Measurements from ENCODE around the gene PPP2R2B.

The PPP2R2B gene

GRCh38 chr5:146710348-146710747, 168.2 kb downstream of the PPP2R2B start:
- Histone ChIP-seq H3K4me1 (ENCODE audit: control insufficient read depth, insufficient read depth, low read depth, low read length) (no peaks in the 10 kb centered on the region), H3K27ac (ENCODE audit: low read length, poor library complexity, severe bottlenecking) (no peak overlapping the region), H2BK120ac (ENCODE audit: low read depth, low read length) (no peak overlapping the region), H3K4ac (ENCODE audit: low read depth in 1 of 2, low read length in 2 of 2) (no peak overlapping the region), H3K27me3 (ENCODE audit: control insufficient read depth in 1 of 2, insufficient read depth in 1 of 2, low read length in 2 of 2) (no peaks in the 10 kb centered on the region), H2AFZ (ENCODE audit: low read depth, low read length) (no peak overlapping the region), H3K9ac (ENCODE audit: low read length) (no peak overlapping the region), H3K79me1 (replicated peaks; ENCODE audit: low read length, poor library complexity, severe bottlenecking) (no peaks in the 10 kb centered on the region), H2BK5ac (ENCODE audit: low read depth, low read length, poor library complexity, severe bottlenecking) (no peak overlapping the region), H3K18ac (ENCODE audit: low read depth in 1 of 2, low read length in 2 of 2) (no peak overlapping the region), H3K4me3 (ENCODE audit: insufficient read depth in 1 of 2, low read depth in 1 of 2, low read length in 2 of 2) (no peak overlapping the region), H3K14ac (ENCODE audit: low read length in 2 of 2) (no peak overlapping the region), H3K4me2 (ENCODE audit: low read length, poor library complexity, severe bottlenecking) (no peak overlapping the region), H2AK5ac (ENCODE audit: low read length, severe bottlenecking) (no peak overlapping the region), H3K23ac (ENCODE audit: low read length in 2 of 2) (no peak overlapping the region), H2BK15ac (ENCODE audit: low read depth, poor library complexity, severe bottlenecking) (no peak overlapping the region), H4K91ac (ENCODE audit: low read length) (no peak overlapping the region), H4K8ac (ENCODE audit: low read length) (no peak overlapping the region), H2BK12ac (ENCODE audit: low read length in 2 of 2) (no peak overlapping the region), H3K36me3 (ENCODE audit: control insufficient read depth in 1 of 2, insufficient read depth in 2 of 2, low read depth in 1 of 2, low read length in 2 of 2) (no peaks in the 10 kb centered on the region), H3K9me3 (ENCODE audit: control insufficient read depth, low read length) (no peaks in the 10 kb centered on the region)
- WGBS, result no CpG with 5 or more reads among the region's 1 CpG
- no peak for DNase-seq

DNA sequence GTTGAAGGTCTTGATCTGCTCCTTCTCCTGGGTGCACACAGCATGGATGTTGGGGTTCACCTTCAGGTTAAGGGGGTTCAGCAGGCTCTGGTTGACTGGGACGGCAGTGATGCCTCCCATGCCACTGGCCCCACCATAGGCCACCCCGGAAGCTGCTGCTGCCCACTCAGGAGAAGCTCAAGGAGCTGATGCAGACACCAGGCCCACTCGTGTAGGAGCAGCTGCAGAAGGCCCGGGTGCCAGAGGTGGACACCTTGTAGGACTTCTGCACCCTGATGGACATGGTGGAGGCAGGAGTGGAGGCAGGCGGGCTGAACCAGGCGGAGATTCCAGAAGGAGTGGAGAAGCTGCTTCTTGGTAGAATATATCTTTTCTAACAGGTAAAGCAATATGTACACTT, 171.2 kb downstream of the PPP2R2B start:
- no peak for DNase-seq
- Histone ChIP-seq H3K18ac (ENCODE audit: low read depth in 1 of 2, low read length in 2 of 2) (no peak overlapping the region), H2BK15ac (ENCODE audit: low read depth, poor library complexity, severe bottlenecking) (no peak overlapping the region), H3K4me1 (ENCODE audit: control insufficient read depth, insufficient read depth, low read depth, low read length) (no peaks in the 10 kb centered on the region), H3K23ac (ENCODE audit: low read length in 2 of 2) (no peak overlapping the region), H2AK5ac (ENCODE audit: low read length, severe bottlenecking) (no peak overlapping the region), H3K9ac (ENCODE audit: low read length) (no peak overlapping the region), H3K9me3 (ENCODE audit: control insufficient read depth, low read length) (no peaks in the 10 kb centered on the region), H3K27me3 (ENCODE audit: control insufficient read depth in 1 of 2, insufficient read depth in 1 of 2, low read length in 2 of 2) (no peaks in the 10 kb centered on the region), H3K14ac (ENCODE audit: low read length in 2 of 2) (no peak overlapping the region), H3K4ac (ENCODE audit: low read depth in 1 of 2, low read length in 2 of 2) (no peak overlapping the region), H3K79me1 (replicated peaks; ENCODE audit: low read length, poor library complexity, severe bottlenecking) (no peaks in the 10 kb centered on the region), H3K36me3 (ENCODE audit: control insufficient read depth in 1 of 2, insufficient read depth in 2 of 2, low read depth in 1 of 2, low read length in 2 of 2) (no peaks in the 10 kb centered on the region), H2BK12ac (ENCODE audit: low read length in 2 of 2) (no peak overlapping the region), H2BK5ac (ENCODE audit: low read depth, low read length, poor library complexity, severe bottlenecking) (no peak overlapping the region), H3K27ac (ENCODE audit: low read length, poor library complexity, severe bottlenecking) (no peak overlapping the region), H4K91ac (ENCODE audit: low read length) (no peak overlapping the region), H2AFZ (ENCODE audit: low read depth, low read length) (no peak overlapping the region), H2BK120ac (ENCODE audit: low read depth, low read length) (no peak overlapping the region), H4K8ac (ENCODE audit: low read length) (no peak overlapping the region), H3K4me3 (ENCODE audit: insufficient read depth in 1 of 2, low read depth in 1 of 2, low read length in 2 of 2) (no peak overlapping the region), H3K4me2 (ENCODE audit: low read length, poor library complexity, severe bottlenecking) (no peak overlapping the region)
- 93% methylated on average over 4 of the region's 6 CpGs for WGBS

- Histone ChIP-seq H3K27me3 (ENCODE audit: control insufficient read depth in 1 of 2, insufficient read depth in 1 of 2, low read length in 2 of 2) (no peaks in the 10 kb centered on the region), H3K36me3 (ENCODE audit: control insufficient read depth in 1 of 2, insufficient read depth in 2 of 2, low read depth in 1 of 2, low read length in 2 of 2) (no peaks in the 10 kb centered on the region), H3K14ac (ENCODE audit: low read length in 2 of 2) (no peak overlapping the region), H4K91ac (ENCODE audit: low read length) (no peak overlapping the region), H2BK12ac (ENCODE audit: low read length in 2 of 2) (no peak overlapping the region), H3K18ac (ENCODE audit: low read depth in 1 of 2, low read length in 2 of 2) (no peak overlapping the region), H3K9ac (ENCODE audit: low read length) (no peak overlapping the region), H2AK5ac (ENCODE audit: low read length, severe bottlenecking) (no peak overlapping the region), H2BK15ac (ENCODE audit: low read depth, poor library complexity, severe bottlenecking) (no peak overlapping the region), H3K4me3 (ENCODE audit: insufficient read depth in 1 of 2, low read depth in 1 of 2, low read length in 2 of 2) (no peak overlapping the region), H3K4ac (ENCODE audit: low read depth in 1 of 2, low read length in 2 of 2) (no peak overlapping the region), H2BK120ac (ENCODE audit: low read depth, low read length) (no peak overlapping the region), H3K4me2 (ENCODE audit: low read length, poor library complexity, severe bottlenecking) (no peak overlapping the region), H2AFZ (ENCODE audit: low read depth, low read length) (no peak overlapping the region), H3K79me1 (replicated peaks; ENCODE audit: low read length, poor library complexity, severe bottlenecking) (no peaks in the 10 kb centered on the region), H3K4me1 (ENCODE audit: control insufficient read depth, insufficient read depth, low read depth, low read length) (no peaks in the 10 kb centered on the region), H3K9me3 (ENCODE audit: control insufficient read depth, low read length) (no peaks in the 10 kb centered on the region), H4K8ac (ENCODE audit: low read length) (no peak overlapping the region), H3K27ac (ENCODE audit: low read length, poor library complexity, severe bottlenecking) (no peak overlapping the region), H3K23ac (ENCODE audit: low read length in 2 of 2) (no peak overlapping the region), H2BK5ac (ENCODE audit: low read depth, low read length, poor library complexity, severe bottlenecking) (no peak overlapping the region)
- DNase-seq, result no peak
- WGBS, result 95% methylated on average over 32 of the region's 32 CpGs
These were observed 172.1 kb downstream of the PPP2R2B start for GRCh38 chr5:146706321-146706972.

DNA sequence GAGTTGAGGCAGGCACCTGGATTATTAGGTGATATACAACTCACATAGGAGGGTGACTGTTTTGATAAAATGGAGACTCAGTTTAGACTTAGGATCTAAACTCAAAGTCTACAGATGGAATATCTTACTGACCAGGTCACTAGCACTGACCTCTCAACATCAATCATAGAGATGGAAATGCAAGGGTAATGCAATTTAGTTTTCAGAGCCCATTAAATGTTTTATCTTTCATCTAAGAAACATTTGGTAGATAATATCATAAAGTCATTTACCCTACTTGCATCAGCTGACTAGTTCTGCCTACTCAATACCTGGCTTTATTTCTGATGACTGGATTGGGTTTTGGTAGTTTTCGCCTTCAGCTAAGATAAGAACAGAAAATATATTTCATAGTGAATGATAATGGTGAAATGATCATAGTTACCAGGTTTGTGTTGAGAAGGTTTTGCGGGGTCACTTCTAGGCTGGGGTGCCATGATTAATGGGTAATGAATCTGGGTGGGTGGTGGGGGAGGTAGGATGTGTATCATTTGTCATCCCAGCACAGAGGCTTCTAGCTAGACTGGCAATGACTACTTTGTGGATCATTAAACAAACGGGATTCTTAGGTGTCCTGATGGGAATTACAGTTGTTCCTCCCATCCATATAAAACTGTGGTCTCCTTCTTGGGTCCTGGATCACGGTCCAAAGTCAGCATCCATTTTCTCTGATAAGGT, 173.4 kb downstream of the PPP2R2B start:
- H3K4me3 ChIP-seq (ENCODE audit: insufficient read depth in 1 of 2, low read depth in 1 of 2, low read length in 2 of 2), result no peak overlapping the region
- no peak overlapping the region for H3K4me2 ChIP-seq (ENCODE audit: low read length, poor library complexity, severe bottlenecking)
- no peak overlapping the region for H2BK5ac ChIP-seq (ENCODE audit: low read depth, low read length, poor library complexity, severe bottlenecking)
- H3K18ac ChIP-seq (ENCODE audit: low read depth in 1 of 2, low read length in 2 of 2), result no peak overlapping the region
- H3K4ac ChIP-seq (ENCODE audit: low read depth in 1 of 2, low read length in 2 of 2), result no peak overlapping the region
- no peak overlapping the region for H3K27ac ChIP-seq (ENCODE audit: low read length, poor library complexity, severe bottlenecking)
- no peak overlapping the region for H3K9ac ChIP-seq (ENCODE audit: low read length)
- no peak overlapping the region for H3K23ac ChIP-seq (ENCODE audit: low read length in 2 of 2)
- DNase-seq, result no peak
- no peak overlapping the region for H2BK12ac ChIP-seq (ENCODE audit: low read length in 2 of 2)
- no peaks in the 10 kb centered on the region for H3K27me3 ChIP-seq (ENCODE audit: control insufficient read depth in 1 of 2, insufficient read depth in 1 of 2, low read length in 2 of 2)
- no peak overlapping the region for H2BK15ac ChIP-seq (ENCODE audit: low read depth, poor library complexity, severe bottlenecking)
- H3K14ac ChIP-seq (ENCODE audit: low read length in 2 of 2), result no peak overlapping the region
- 96% methylated on average over 2 of the region's 4 CpGs for WGBS
- no peaks in the 10 kb centered on the region for H3K79me1 ChIP-seq (replicated peaks; ENCODE audit: low read length, poor library complexity, severe bottlenecking)
- no peaks in the 10 kb centered on the region for H3K36me3 ChIP-seq (ENCODE audit: control insufficient read depth in 1 of 2, insufficient read depth in 2 of 2, low read depth in 1 of 2, low read length in 2 of 2)
- no peak overlapping the region for H4K8ac ChIP-seq (ENCODE audit: low read length)
- no peak overlapping the region for H2BK120ac ChIP-seq (ENCODE audit: low read depth, low read length)
- H4K91ac ChIP-seq (ENCODE audit: low read length), result no peak overlapping the region
- no peaks in the 10 kb centered on the region for H3K9me3 ChIP-seq (ENCODE audit: control insufficient read depth, low read length)
- H2AK5ac ChIP-seq (ENCODE audit: low read length, severe bottlenecking), result no peak overlapping the region
- no peak overlapping the region for H2AFZ ChIP-seq (ENCODE audit: low read depth, low read length)
- no peaks in the 10 kb centered on the region for H3K4me1 ChIP-seq (ENCODE audit: control insufficient read depth, insufficient read depth, low read depth, low read length)

Measured in mesenchymal stem cell (in vitro differentiated cells and primary cell).